Measurements from ENCODE around the gene EI24. TPM values are rescaled to one million over a fixed set of nuclear protein-coding genes. Genes with fewer than 3 reads are reported as not detected.

Gene EI24
- total and polyA plus RNA-seq, 9 of the 15 experiments (the other 6 are each of a cell fraction or from before 2014, with no cell fraction given) = 50.4 to 260 (median 168) TPM

DNA sequence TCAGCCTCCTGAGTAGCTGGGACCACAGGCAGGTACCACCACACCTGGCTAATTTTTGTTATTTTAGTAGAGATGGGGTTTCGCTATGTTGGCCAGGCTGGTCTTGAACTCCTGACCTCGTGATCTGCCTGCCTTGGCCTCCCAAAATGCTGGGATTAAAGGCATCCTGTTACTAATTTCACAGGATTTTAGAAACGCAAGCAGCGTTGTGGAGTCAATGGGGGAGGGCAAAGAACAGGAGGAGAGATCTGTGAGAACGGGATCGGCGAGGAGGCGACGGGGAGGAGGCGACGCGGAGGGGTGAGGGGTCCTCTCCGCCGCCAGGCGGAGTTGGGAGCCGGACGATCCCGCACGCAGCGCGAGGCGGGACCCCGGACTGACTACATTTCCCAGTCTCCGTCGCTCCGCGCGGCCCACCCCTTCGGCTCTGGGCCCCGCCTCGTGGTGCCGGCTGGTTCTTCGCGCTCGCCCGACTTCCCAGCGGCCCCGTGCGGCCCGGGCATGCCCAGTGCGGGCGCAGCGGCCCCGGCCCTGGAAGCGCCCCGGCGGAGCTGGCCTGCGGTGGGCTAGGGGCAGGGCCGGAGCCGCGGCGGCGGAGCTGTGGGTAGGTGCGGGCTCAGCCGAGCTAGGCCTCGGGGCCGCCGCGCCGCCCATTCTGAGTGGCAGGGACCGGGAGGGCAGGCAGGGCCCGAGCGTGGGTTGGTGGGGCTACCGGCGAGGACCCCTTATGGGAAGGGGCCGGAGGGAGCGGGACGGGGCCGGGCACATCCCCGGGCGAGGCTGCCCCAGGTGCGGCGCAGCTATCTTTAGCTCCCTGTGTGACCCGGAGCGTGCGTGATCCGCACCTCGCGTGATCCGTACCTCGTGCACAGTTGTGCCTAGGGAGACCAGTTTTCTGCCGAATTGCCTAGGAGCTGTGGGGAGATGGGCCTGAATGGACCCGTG is at the start of gene EI24 (continued):
- TF ChIP-seq, protein P1, sequence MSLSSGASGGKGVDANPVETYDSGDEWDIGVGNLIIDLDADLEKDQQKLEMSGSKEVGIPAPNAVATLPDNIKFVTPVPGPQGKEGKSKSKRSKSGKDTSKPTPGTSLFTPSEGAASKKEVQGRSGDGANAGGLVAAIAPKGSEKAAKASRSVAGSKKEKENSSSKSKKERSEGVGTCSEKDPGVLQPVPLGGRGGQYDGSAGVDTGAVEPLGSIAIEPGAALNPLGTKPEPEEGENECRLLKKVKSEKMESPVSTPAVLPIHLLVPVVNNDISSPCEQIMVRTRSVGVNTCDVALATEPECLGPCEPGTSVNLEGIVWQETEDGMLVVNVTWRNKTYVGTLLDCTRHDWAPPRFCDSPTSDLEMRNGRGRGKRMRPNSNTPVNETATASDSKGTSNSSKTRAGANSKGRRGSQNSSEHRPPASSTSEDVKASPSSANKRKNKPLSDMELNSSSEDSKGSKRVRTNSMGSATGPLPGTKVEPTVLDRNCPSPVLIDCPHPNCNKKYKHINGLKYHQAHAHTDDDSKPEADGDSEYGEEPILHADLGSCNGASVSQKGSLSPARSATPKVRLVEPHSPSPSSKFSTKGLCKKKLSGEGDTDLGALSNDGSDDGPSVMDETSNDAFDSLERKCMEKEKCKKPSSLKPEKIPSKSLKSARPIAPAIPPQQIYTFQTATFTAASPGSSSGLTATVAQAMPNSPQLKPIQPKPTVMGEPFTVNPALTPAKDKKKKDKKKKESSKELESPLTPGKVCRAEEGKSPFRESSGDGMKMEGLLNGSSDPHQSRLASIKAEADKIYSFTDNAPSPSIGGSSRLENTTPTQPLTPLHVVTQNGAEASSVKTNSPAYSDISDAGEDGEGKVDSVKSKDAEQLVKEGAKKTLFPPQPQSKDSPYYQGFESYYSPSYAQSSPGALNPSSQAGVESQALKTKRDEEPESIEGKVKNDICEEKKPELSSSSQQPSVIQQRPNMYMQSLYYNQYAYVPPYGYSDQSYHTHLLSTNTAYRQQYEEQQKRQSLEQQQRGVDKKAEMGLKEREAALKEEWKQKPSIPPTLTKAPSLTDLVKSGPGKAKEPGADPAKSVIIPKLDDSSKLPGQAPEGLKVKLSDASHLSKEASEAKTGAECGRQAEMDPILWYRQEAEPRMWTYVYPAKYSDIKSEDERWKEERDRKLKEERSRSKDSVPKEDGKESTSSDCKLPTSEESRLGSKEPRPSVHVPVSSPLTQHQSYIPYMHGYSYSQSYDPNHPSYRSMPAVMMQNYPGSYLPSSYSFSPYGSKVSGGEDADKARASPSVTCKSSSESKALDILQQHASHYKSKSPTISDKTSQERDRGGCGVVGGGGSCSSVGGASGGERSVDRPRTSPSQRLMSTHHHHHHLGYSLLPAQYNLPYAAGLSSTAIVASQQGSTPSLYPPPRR (CRISPR knock-in tag; IDR thresholded peaks at IDR 0.05; ENCODE audit: borderline replicate concordance) = no peak
- no peak for TF ChIP-seq RFX5 (IDR thresholded peaks at IDR 0.05; ENCODE audit: low read depth, low read length)
- TF ChIP-seq ZBTB17 (CRISPR knock-in tag; IDR thresholded peaks at IDR 0.05) = no peak
- no peak for TF ChIP-seq POU5F1 (IDR thresholded peaks at IDR 0.05; ENCODE audit: borderline replicate concordance, low read depth, low read length, partially characterized antibody)
- TF ChIP-seq, protein P2, sequence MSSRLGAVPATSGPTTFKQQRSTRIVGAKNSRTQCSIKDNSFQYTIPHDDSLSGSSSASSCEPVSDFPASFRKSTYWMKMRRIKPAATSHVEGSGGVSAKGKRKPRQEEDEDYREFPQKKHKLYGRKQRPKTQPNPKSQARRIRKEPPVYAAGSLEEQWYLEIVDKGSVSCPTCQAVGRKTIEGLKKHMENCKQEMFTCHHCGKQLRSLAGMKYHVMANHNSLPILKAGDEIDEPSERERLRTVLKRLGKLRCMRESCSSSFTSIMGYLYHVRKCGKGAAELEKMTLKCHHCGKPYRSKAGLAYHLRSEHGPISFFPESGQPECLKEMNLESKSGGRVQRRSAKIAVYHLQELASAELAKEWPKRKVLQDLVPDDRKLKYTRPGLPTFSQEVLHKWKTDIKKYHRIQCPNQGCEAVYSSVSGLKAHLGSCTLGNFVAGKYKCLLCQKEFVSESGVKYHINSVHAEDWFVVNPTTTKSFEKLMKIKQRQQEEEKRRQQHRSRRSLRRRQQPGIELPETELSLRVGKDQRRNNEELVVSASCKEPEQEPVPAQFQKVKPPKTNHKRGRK (tag; IDR thresholded peaks at IDR 0.05) = no peak
- TF ChIP-seq ZNF124 (CRISPR knock-in tag; IDR thresholded peaks at IDR 0.05) = no peak
- no peak for TF ChIP-seq ZNF830 (CRISPR knock-in tag; IDR thresholded peaks at IDR 0.05)
- peak; percentile 58 for TF ChIP-seq SUPT5H (IDR thresholded peaks at IDR 0.05)
- TF ChIP-seq, protein P3, sequence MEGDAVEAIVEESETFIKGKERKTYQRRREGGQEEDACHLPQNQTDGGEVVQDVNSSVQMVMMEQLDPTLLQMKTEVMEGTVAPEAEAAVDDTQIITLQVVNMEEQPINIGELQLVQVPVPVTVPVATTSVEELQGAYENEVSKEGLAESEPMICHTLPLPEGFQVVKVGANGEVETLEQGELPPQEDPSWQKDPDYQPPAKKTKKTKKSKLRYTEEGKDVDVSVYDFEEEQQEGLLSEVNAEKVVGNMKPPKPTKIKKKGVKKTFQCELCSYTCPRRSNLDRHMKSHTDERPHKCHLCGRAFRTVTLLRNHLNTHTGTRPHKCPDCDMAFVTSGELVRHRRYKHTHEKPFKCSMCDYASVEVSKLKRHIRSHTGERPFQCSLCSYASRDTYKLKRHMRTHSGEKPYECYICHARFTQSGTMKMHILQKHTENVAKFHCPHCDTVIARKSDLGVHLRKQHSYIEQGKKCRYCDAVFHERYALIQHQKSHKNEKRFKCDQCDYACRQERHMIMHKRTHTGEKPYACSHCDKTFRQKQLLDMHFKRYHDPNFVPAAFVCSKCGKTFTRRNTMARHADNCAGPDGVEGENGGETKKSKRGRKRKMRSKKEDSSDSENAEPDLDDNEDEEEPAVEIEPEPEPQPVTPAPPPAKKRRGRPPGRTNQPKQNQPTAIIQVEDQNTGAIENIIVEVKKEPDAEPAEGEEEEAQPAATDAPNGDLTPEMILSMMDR (IDR thresholded peaks at IDR 0.05 in 2 of 3, conservative IDR thresholded peaks at IDR 0.05 in 1 of 3; ENCODE audit: insufficient read depth in 2 of 3, low read depth in 1 of 3, low read length in 3 of 3) = peak; percentile 82 to 84 (median 82)
- no peak for TF ChIP-seq BACH1 (tag; IDR thresholded peaks at IDR 0.05)
- peak; percentile 93 for TF ChIP-seq BCOR (IDR thresholded peaks at IDR 0.05)
- no peak for TF ChIP-seq ZZZ3 (IDR thresholded peaks at IDR 0.05)
- no peak for TF ChIP-seq ARHGAP35 (IDR thresholded peaks at IDR 0.05; ENCODE audit: partially characterized antibody)
- TF ChIP-seq, protein P4, sequence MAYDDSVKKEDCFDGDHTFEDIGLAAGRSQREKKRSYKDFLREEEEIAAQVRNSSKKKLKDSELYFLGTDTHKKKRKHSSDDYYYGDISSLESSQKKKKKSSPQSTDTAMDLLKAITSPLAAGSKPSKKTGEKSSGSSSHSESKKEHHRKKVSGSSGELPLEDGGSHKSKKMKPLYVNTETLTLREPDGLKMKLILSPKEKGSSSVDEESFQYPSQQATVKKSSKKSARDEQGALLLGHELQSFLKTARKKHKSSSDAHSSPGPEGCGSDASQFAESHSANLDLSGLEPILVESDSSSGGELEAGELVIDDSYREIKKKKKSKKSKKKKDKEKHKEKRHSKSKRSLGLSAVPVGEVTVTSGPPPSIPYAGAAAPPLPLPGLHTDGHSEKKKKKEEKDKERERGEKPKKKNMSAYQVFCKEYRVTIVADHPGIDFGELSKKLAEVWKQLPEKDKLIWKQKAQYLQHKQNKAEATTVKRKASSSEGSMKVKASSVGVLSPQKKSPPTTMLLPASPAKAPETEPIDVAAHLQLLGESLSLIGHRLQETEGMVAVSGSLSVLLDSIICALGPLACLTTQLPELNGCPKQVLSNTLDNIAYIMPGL (CRISPR knock-in tag; IDR thresholded peaks at IDR 0.05) = 0 out of 2 replicates have a peak, but pooled peaks have one; percentile 76
- TF ChIP-seq RBM22 (IDR thresholded peaks at IDR 0.05; ENCODE audit: low read depth, low read length, poor library complexity, severe bottlenecking) = no peak
- TF ChIP-seq NFE2 (IDR thresholded peaks at IDR 0.05; ENCODE audit: low read depth) = no peak
- no peak for TF ChIP-seq CHD4 (IDR thresholded peaks at IDR 0.05; ENCODE audit: insufficient read depth, insufficient replicate concordance, low read depth, low read length, poor library complexity, severe bottlenecking)
